Measurements from ENCODE around the gene WFIKKN2.
A peak's percentile ranks its signal among the peaks of the same experiment; 100 is the strongest.

Gene WFIKKN2

DNA sequence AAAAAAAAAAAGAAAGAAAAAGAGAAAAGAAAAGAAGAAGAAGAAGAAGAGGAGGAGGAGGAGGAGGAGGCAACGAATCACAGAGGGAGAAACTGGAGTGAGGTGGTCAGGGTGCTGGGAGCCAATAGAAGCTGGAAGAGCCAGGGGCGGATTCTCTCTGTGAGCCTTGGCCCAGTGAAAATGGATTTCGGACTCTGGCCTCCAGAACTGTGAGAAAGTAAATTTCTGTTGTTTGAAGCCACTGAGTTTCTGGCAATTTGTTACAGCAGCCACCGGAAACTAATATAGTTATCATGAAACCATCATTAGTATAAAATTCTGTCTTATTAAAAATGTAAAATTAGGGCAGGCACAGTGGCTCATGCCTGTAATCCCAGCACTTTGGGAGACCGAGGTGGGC is 27.7 kb upstream of the WFIKKN2 start:
- H3K4me3 ChIP-seq (ENCODE audit: low read length) = no peak overlapping the region
- DNase-seq (ENCODE audit: low read depth, low spot score) = no peak

DNA sequence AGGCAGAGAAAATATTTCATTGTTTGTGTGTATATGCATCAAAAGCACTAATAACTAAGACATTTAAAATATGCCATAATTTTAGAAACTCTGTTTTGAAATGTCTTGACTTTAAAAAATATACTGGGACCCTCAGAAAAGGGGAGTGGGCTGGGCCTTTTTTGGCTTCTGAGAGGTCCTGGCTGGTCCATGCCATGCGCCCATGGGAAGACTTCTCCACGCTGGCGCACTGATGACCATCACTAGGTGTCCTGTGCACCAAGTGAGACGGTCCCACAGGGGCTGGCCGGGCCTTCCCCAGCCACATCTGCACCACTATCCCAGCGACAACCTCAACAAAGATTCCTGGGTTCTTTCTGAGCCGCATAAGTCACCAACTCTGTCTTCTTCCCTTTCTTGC is 27.0 kb upstream of the WFIKKN2 start:
- DNase-seq (ENCODE audit: low read depth, low spot score) = no peak
- no peak overlapping the region for H3K4me3 ChIP-seq (ENCODE audit: low read length)

DNA sequence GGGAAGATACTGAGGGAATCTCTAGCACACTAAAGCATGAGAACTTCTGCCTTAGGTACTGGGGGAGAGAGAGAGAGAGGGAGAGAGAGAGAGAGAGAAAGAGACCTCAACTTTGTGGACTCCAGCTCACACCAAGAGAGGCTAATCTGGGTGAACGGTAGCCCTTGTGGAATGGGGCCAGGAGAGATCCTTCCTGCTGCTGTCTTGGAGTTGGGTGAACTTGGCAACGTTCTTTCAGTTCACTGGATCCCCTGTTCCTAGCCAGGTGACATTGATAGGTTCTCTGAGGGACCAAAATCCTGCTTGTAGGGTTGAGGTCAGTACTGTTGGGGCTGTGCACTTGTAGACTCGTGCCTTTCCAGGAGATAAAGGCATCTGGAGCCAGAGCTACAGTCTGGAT is 26.5 kb upstream of the WFIKKN2 start:
- no peak for DNase-seq (ENCODE audit: low read depth, low spot score)
- no peak overlapping the region for H3K4me3 ChIP-seq (ENCODE audit: low read length)

DNA sequence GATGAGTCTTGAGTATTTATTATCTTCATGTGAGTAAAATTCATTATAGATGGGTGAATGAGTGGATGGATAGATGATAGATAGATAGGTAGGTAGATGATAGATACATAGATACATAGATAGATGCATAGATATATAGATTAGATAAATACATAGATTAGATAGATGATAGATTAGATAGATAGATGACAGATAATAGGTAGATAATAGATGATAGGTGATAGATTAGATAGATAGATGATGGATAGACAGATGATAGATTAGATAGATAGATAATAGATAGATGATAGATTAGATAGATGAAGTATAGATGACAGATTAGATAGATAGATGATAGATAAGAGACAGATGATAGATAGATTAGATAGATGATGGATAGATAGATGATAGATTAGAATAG is 21.8 kb upstream of the WFIKKN2 start:
- H3K4me3 ChIP-seq (ENCODE audit: low read length) = no peak overlapping the region
- DNase-seq (ENCODE audit: low read depth, low spot score) = no peak

DNA sequence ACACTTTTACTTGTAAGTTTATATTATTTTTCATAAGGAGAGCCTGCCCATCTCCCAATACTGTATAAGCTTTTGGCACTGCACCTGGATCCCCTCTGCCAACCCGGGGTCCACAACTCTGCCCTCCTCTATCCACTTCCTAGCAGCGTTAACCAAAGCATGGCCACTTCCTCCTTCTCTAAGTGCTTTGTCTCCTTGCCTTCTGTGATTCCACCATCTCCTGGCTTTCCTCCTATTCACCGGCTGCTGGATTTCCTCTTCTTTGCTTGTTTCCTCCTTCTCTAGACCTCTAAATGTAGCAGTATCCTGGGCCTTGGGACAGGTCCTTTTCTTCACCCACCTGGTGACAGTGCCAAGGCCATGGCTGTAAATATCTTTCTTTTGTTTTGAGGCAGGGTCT is 20.0 kb upstream of the WFIKKN2 start:
- no peak for DNase-seq (ENCODE audit: low read depth, low spot score)
- H3K4me3 ChIP-seq (ENCODE audit: low read length) = no peak overlapping the region

DNA sequence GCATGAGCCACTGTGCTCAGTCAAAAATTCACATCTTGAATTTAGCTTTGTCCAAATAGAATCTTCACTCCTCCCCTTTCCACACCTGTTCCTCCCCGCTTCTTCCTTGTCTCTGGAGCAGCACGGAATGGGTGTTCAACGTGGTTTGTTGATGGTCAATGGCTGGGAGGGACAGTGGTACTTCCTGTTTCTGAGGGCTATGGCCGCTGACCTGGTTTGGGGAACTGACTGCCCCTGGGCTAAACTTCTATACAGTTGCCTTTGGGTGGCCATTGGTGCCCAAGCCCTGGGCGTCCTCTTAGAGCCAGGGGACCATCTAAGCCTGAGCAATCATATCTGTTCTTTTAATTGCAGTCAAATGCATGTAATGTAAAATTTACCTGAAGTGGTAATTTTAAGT is 19.1 kb upstream of the WFIKKN2 start:
- DNase-seq (ENCODE audit: low read depth, low spot score) = no peak
- no peak overlapping the region for H3K4me3 ChIP-seq (ENCODE audit: low read length)

DNA sequence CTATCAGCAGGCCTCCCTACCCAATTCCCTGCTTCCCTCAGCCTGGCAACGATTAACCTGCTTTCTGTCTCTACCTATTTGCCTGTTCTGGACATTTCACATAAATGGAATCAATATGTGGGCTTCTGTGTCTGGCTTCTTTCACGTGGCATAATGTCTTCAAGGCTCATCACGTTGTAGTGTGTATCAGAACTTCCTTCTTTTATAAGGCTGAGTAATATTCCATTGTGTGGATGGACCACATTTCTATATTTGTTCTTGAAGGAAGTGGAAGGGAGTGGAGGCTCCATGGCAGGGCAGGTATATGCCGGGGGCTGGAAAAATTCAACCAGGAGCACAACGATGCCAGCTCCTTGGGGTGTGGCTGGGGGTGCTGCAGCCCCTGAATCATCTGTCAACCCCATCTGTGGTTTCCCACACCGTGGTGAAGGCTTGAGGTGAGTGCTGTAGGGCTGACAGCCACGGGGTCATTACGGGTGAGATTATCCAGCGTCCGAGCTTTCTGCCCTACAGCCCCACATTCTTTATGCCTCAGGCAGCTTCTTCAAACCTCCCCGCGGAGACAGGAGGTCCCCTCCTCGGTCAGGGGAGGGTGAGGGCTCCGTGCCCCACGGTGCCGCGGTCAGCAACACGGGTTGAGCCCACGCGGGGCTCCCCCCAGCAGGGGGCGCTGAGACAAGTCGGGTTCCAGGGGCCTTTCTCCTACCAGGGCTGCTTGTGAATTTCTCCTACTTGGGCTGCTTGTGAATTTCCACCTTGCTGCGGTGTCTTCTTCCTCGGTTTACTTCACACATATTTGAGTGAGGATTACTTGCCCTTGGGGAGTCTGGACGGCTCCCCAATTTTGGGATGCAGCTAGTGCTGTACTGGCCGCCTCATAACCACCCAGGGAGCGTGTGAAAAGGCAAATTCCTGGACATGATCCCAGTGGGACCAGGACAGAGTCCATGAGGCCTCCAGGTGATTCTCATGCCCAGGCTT is 18.3 kb upstream of the WFIKKN2 start:
- peak; percentile 26 for DNase-seq (ENCODE audit: low read depth, low spot score)
- no peak overlapping the region for H3K4me3 ChIP-seq (ENCODE audit: low read length)

DNA sequence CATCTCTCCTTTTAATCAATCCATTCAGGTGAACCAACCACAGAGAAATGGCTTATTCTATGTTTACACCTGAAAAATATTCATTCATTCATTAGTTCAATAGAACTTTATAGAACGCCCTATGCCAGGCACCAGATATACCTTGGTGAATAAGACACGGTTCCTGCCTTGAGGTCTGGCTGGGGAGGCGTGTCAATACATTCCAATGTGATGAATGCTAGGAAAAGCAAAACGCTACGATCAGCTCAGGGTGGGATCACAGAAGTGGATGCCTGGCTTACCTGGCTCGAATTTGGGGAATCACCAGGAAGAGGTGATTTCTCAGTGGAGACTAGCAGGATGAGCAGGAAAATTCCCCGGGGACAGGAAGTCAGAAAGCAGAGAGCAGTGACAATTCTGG is 17.5 kb upstream of the WFIKKN2 start:
- no peak for DNase-seq (ENCODE audit: low read depth, low spot score)
- H3K4me3 ChIP-seq (ENCODE audit: low read length) = no peak overlapping the region

DNA sequence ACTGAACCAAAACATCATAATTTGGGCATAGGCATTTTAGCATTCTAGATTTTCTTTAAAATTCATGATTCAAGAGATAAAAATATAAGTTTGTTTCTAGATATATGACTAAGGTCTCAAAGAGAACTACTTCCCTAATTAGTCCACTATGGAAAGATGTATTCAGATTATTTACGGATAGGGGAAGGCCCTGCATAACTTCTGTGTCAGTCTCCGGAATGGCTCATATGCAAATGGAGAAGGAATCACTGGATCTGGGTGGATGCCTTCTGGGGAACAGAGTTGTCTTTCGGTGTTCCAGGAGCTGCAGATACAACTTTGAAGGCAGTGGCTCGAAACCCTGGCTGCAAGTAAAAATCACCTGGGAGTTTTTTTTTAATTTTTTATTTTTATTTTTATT is 17.1 kb upstream of the WFIKKN2 start:
- DNase-seq (ENCODE audit: low read depth, low spot score) = no peak
- no peak overlapping the region for H3K4me3 ChIP-seq (ENCODE audit: low read length)

DNA sequence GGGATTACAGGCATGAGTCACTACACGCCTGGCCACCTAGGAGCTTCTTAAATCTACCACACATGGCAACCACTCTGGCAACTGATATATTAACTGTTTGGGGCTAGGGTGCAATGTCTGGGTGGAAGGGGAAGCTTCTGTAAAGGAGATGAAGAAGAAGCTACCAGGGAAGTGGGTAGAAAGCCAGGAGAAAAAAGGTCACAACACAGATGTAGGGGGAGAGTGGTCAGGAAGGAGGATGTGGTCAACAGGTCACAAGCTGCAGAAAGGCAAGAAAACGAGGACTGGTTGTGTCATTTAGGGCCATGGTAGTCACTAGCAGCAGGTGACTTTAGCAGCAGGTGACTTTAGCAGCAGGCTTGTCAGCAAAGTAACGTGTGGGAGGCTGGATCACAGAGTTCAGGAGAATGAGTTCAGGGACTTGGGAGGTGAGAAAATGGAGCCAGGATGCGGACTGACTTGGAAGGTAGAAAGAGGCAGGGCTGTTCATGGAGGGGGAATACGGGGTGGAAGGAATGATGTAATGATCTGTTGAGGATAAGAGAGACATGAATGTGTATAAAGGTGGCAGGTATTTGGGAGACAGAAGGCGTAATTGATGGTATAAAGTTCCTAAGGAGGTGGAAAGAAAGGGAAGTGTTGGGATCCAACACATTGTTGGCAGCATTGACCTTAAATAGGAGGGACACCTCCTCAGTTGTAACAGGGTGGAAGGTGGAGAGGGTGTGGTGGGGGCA is 16.3 kb upstream of the WFIKKN2 start:
- no peak overlapping the region for H3K4me3 ChIP-seq (ENCODE audit: low read length)
- DNase-seq (ENCODE audit: low read depth, low spot score) = no peak

DNA sequence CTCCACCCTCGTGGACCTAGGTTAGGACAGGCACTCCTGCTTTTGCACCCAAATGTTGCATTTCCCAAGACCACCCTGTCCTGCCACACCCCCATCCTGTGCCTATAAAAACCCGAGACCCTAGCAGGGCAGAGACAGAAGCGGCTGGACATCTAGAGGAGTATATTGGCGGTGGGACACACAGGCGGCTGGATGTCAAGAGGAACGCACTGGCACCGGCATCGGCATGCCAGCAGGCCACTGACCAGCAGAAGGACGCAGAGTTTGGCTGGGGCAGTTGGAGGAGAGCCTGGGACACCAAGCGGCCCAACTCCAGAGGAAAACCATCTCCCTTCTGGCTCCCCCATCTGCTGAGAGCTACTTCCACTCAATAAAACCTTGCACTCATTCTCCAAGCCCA is 14.7 kb upstream of the WFIKKN2 start:
- DNase-seq (ENCODE audit: low read depth, low spot score) = no peak
- no peak overlapping the region for H3K4me3 ChIP-seq (ENCODE audit: low read length)

DNA sequence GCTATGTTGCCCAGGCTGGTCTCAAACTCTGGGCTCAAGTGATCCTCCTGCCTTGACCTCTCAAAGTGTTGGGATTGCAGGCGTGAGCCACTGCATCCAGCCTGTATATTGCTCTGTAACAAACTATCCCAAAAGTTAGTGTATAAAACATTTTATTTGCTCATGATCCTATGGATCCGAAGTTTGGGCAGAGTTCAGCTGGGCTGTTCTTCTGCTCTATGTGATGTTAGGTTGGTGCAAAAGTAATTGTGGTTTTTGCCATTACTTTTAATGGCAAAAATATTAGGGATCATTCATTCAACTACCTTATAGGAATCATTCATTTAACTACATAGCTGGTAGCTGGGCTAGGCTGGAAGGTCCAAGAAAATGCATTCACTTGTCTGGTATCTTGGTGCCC is 12.8 kb upstream of the WFIKKN2 start:
- H3K4me3 ChIP-seq (ENCODE audit: low read length) = no peak overlapping the region
- no peak for DNase-seq (ENCODE audit: low read depth, low spot score)

DNA sequence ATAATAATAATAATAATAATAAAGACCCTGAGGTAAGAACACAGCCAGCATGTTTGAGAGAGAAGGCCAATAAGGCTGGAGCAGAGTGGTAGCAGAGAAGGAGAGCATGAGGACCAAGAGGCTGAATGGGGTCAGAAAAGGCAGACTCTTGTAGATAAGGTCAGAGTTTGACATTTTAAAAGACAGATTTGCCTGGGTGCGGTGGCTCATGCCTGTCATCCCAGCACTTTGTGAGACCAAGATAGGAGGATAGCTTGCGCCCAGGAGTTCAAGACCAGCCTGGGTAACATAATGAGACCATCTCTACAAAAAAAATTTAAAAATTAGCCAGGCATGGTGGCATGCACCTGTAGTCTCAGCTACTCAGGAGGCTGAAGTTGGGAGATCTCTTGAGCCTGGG is 11.0 kb upstream of the WFIKKN2 start:
- H3K4me3 ChIP-seq (ENCODE audit: low read length) = no peak overlapping the region
- no peak for DNase-seq (ENCODE audit: low read depth, low spot score)

DNA sequence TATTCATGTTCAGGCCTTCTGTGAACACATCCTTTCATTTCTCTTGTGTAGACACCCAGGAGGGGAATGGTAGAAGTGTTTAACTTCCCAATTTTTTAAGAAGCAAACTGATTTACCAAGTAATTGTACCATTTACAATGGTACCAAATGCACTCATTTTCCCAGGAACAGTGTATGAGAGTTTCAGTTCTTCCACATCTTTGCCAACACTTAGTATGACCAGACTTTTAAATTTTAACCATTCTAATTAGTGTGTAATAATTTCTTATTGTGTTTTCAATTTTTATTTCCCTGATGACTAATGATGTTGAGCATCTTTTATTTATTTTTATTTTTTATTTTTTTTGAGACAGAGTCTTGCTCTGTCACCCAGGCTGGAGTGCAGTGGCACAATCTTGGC is 10.2 kb upstream of the WFIKKN2 start:
- H3K4me3 ChIP-seq (ENCODE audit: low read length) = no peak overlapping the region
- no peak for DNase-seq (ENCODE audit: low read depth, low spot score)

DNA sequence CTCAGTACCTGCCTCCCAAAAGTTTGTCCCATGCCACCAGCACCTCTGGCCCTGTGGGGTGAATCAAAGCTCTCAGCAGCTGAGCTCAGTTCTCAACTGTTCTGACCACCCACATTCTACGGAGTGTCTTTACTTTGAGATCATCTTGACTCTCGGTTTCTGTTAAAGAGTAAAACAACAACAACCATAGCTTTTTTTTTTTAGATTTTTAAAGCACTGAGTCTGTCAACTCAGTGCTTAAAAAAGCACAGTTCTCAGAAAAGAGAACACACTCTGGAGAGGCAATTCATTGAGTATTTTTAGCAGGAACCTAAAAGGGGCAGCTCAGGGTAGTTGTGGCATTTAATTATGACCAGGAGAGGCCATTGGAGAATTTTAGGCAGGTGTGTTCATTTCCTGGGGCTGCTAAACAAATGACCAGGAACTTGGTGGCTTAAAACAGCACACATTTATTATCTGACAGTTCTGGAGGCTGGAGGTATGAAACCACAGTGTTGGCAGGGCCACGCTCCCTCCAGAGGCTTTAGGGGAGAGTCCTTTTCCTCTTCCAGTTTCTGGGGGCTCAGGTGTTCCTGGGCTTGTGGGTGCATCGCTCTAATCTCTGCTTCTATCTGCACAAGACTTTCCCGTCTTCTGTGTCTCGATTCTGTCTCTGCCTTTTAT is 6.7 kb upstream of the WFIKKN2 start:
- no peak for DNase-seq (ENCODE audit: low read depth, low spot score)
- H3K4me3 ChIP-seq (ENCODE audit: low read length) = no peak overlapping the region

DNA sequence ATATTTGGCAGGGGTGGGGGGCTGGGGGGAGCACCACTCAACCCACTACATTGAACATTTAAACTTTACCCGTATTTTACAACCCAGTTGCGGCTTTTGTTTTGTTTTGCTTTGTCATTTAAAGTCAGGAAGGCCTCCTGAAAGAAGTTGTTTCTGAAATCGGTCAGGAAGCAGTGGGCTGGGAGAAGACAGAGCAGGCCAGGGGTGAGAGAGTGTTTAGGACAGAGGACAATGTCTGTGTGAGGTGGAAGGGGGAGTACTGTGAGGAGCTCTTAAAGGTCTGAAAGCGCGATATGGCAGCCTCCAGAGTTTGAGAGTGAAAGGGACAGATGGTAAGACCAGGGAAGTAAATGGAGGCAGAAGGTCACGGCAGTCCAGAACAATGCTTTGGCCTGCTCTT is 6.1 kb upstream of the WFIKKN2 start:
- DNase-seq (ENCODE audit: low read depth, low spot score) = no peak
- no peak overlapping the region for H3K4me3 ChIP-seq (ENCODE audit: low read length)

DNA sequence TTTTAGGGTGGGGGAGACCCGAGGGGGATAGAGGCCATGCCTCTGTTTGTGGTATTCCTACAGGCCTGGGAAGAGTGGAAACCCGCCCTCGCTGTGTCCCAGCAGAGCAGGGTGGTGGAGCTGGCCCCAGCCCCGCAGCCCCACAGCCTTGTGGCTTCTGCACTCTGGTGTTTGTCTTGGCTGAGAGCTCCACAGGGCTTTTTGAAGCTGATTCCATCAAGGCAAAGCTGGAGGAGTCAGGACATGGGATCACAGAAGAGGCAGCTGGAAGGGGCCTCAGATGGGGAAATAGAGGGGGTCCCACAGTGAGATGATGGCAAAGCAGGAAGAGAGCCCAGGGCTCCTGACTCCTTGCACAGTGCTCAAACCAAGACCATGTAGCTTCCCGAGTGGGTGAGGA is 5.0 kb upstream of the WFIKKN2 start:
- H3K4me3 ChIP-seq (ENCODE audit: low read length) = no peak overlapping the region
- DNase-seq (ENCODE audit: low read depth, low spot score) = no peak

DNA sequence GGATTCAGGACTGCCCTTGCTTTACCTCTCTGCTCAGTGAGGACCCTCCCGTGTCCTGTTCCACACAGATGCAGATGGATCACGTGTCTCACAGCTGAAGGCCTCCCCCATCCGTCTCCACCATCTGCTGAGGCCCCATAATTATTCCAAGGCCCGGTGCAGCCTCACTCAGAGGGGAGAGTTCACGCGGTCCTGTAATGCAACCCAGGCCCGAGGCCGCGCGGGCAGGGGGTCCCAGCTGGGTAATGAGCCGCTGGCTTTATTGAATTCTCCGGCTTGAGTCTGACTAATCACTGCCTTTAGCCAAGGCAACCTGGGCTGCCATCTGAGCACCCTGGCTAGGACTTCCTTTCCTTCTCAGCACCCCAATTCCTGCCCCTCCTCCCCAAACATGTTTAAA is 4.4 kb upstream of the WFIKKN2 start:
- no peak for DNase-seq (ENCODE audit: low read depth, low spot score)

DNA sequence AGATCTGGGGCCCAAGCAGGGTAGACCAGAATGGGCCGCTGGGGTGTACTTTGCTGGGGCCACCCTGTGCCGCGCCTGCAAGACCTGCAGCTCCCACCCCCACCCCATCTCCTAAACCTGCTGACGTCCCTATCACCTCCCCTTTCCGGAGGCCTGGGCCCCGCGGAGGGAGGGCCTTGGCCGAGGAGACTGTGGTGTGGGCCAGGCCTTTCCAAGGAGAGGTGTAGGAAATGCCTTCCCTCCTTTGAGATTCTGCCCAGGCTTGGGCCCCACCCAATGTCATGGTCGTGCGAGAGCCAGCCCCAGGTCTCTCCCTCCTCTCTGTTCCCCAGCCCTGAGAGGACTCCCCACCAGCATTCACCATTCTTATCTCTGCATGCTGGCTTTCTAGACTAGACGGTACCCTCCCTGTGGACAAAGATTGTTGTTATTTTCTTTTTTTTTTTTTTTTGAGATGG is 3.9 kb upstream of the WFIKKN2 start:
- H3K4me3 ChIP-seq (ENCODE audit: low read length) = no peak overlapping the region
- DNase-seq (ENCODE audit: low read depth, low spot score) = no peak

More for the DNA sequence above, 4.4 kb upstream of the WFIKKN2 start:
- no peak overlapping the region for H3K4me3 ChIP-seq (ENCODE audit: low read length)

DNA sequence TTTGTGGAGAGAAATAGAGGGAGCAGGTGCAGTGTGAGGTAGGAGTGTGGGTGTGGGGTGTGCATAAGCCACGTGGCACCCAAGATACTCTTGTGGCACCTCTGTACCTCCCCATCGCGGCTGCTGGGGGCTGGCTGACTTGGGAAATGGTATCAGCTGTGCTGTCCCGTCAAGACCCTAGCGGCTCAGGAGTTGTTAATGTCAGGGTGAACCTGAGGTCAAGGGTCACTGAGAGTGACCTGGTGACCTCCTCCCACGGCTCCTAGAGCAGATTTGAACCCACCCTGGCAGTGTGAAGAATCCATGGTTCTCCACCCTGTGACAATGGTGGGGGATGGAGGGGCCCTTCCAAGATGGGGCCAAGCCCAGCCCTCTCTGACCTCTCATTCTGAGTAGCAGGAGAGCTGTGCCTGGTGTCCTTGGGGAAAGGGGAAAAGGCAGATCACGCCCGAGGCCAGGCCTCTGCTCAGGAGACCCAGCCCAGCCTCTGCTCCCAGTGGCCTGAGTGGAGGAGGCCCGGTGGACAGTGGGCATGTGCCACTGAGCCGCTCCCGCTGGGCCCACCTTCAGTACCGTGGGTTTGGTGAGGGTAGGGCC is 3.0 kb upstream of the WFIKKN2 start:
- H3K4me3 ChIP-seq (ENCODE audit: low read length) = no peak overlapping the region

More for the DNA sequence above, 3.0 kb upstream of the WFIKKN2 start:
- DNase-seq (ENCODE audit: low read depth, low spot score) = no peak

Data from Jurkat, Clone E6-1 (cell line).